ENCODE data around the gene AOC2. TPM values are rescaled to one million over a fixed set of nuclear protein-coding genes. Genes with fewer than 3 reads are reported as not detected.
A peak's percentile ranks its signal among the peaks of the same experiment; 100 is the strongest.

AOC2 gene
- total RNA-seq, 1 experiment from 2014 or later, result 7.1 TPM

GRCh38 chr17:42878123-42878880 is 33.9 kb downstream of the AOC2 start:
- H2AK5ac ChIP-seq (ENCODE audit: insufficient read length, low read length), result no peak overlapping the region
- peaks cover 60% of the 10 kb centered on the region for H3K27me3 Mint-ChIP-seq (ENCODE audit: low read depth)
- no peak overlapping the region for H2BK12ac ChIP-seq (ENCODE audit: insufficient read length, low read depth, low read length)
- peak overlapping the region; percentile 33 for H3K4me2 ChIP-seq (ENCODE audit: insufficient read depth, insufficient read length, low read length)
- H3K4me3 Mint-ChIP-seq, result peak overlapping the region; percentile 19 to 66; a peak in 2 of 5 replicates
- no peaks in the 10 kb centered on the region for H3K79me2 ChIP-seq (ENCODE audit: insufficient read depth, low read length)
- no peaks in the 10 kb centered on the region for H3K9me3 ChIP-seq (ENCODE audit: control insufficient read depth, low read depth, low read length)
- no peak overlapping the region for H3T11ph ChIP-seq (ENCODE audit: low read length)
- no peaks in the 10 kb centered on the region for H3K27me3 ChIP-seq (ENCODE audit: insufficient read depth, low read length)
- H3K56ac ChIP-seq (ENCODE audit: insufficient read length, low read depth, low read length), result no peak overlapping the region
- no peak overlapping the region for H2AFZ ChIP-seq (ENCODE audit: low read length)
- DNase-seq, result peak; percentile 95
- H3K36me3 Mint-ChIP-seq (ENCODE audit: insufficient read depth in 1 of 3, low read depth in 3 of 3), result no peaks in the 10 kb centered on the region; a peak in 1 of 7 replicates
- H3K4me1 Mint-ChIP-seq, result peaks cover 22 to 27% of the 10 kb centered on the region in 2 experiments
- no CpG with 5 or more reads among the region's 13 CpGs for WGBS (ENCODE audit: extremely low coverage, insufficient read length, low lambda C conversion rate)
- no peak overlapping the region for H3K9ac ChIP-seq (ENCODE audit: extremely low read depth, insufficient read length, low read length)
- no peaks in the 10 kb centered on the region for H3K23me2 ChIP-seq (ENCODE audit: insufficient read length, low read depth, low read length, poor library complexity, severe bottlenecking)
- H3K14ac ChIP-seq (ENCODE audit: insufficient read depth, low read length), result no peak overlapping the region; the same call in 1 of the 2 replicates
- no peak overlapping the region for H2BK15ac ChIP-seq (ENCODE audit: low read depth, low read length)
- 0 out of 5 replicates have a peak, but pooled peaks cover 0 to 3% of the 10 kb centered on the region in 2 experiments for H3K9me3 Mint-ChIP-seq
- no peak overlapping the region for H3K23ac ChIP-seq (ENCODE audit: insufficient read length, low read depth, low read length)
- H3K27ac Mint-ChIP-seq, result no peak overlapping the region
- H2BK20ac ChIP-seq (ENCODE audit: low read depth, low read length, poor library complexity, severe bottlenecking), result no peak overlapping the region
- no peak overlapping the region for H4K5ac ChIP-seq (ENCODE audit: insufficient read length, low read depth, low read length)
- no peak overlapping the region for H3K4ac ChIP-seq (ENCODE audit: low read depth, low read length)
- no peak overlapping the region for H2BK120ac ChIP-seq (ENCODE audit: low read depth, low read length, poor library complexity, severe bottlenecking)
- peak overlapping the region; percentile 37 for H3K18ac ChIP-seq (ENCODE audit: insufficient read length, low read depth, low read length)
- no peak overlapping the region for H2BK5ac ChIP-seq (ENCODE audit: insufficient read length, low read length)
- H4K91ac ChIP-seq (ENCODE audit: insufficient read length, low read depth, low read length), result no peak overlapping the region
- no peaks in the 10 kb centered on the region for H3K79me1 ChIP-seq (ENCODE audit: insufficient read depth, low read depth, low read length, poor library complexity, severe bottlenecking)
- H4K8ac ChIP-seq (replicated peaks; ENCODE audit: insufficient read length, low read depth, low read length), result no peak overlapping the region
- H3K4me1 ChIP-seq (ENCODE audit: insufficient read depth, low read length), result no peaks in the 10 kb centered on the region; the same call in 1 of the 2 replicates
- H3K27ac ChIP-seq (ENCODE audit: insufficient read length, low read depth, low read length), result no peak overlapping the region
- TF ChIP-seq, protein P1, sequence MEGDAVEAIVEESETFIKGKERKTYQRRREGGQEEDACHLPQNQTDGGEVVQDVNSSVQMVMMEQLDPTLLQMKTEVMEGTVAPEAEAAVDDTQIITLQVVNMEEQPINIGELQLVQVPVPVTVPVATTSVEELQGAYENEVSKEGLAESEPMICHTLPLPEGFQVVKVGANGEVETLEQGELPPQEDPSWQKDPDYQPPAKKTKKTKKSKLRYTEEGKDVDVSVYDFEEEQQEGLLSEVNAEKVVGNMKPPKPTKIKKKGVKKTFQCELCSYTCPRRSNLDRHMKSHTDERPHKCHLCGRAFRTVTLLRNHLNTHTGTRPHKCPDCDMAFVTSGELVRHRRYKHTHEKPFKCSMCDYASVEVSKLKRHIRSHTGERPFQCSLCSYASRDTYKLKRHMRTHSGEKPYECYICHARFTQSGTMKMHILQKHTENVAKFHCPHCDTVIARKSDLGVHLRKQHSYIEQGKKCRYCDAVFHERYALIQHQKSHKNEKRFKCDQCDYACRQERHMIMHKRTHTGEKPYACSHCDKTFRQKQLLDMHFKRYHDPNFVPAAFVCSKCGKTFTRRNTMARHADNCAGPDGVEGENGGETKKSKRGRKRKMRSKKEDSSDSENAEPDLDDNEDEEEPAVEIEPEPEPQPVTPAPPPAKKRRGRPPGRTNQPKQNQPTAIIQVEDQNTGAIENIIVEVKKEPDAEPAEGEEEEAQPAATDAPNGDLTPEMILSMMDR (conservative IDR thresholded peaks at IDR 0.05), result peak; percentile 36; the same call in 1 of the 3 replicates
- no peaks in the 10 kb centered on the region for H4K20me1 ChIP-seq (ENCODE audit: control insufficient read depth, insufficient read depth, insufficient read length)

All from H9 (cell line).